Hepatocyte (in vitro differentiated cells): ENCODE results near the gene ANKRD11.

Experiments used
- EZH2 ChIP-seq: fragments of 200-600 bp; sonication (generic); IDR thresholded peaks from 2 replicates; pipeline ENCODE4 v1.6.1; 2016; ENCODE audit warnings: antibody characterized with exemption, mild to moderate bottlenecking, borderline replicate concordance
- TF ChIP-seq, protein P1 (sequence below): fragments of 200-600 bp; sonication (generic); IDR thresholded peaks from 2 replicates; pipeline ENCODE4 v1.5.1; 2016; ENCODE audit warnings: antibody characterized with exemption, mild to moderate bottlenecking; ENCODE audit not compliant: poor library complexity

DNA sequence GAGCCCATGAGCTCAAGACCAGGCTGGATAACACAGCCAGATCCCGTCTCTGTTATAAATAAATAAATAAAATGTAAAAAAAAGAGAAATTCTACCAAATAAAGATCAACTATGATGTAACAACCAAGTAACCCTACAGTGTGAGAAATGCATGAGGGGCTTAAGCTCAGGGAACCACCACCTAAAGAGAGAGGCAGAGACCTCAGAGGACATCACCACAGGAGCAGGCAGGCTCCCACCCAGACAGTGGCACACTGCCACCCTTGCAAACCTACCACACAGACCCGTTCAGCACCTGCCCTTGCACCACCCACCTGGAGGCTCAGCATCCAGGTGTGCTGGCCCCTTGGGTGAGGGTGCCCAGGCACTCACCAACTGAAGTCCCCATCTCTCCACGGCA is 45.6 kb downstream of the ANKRD11 start:
- TF ChIP-seq, protein P1, sequence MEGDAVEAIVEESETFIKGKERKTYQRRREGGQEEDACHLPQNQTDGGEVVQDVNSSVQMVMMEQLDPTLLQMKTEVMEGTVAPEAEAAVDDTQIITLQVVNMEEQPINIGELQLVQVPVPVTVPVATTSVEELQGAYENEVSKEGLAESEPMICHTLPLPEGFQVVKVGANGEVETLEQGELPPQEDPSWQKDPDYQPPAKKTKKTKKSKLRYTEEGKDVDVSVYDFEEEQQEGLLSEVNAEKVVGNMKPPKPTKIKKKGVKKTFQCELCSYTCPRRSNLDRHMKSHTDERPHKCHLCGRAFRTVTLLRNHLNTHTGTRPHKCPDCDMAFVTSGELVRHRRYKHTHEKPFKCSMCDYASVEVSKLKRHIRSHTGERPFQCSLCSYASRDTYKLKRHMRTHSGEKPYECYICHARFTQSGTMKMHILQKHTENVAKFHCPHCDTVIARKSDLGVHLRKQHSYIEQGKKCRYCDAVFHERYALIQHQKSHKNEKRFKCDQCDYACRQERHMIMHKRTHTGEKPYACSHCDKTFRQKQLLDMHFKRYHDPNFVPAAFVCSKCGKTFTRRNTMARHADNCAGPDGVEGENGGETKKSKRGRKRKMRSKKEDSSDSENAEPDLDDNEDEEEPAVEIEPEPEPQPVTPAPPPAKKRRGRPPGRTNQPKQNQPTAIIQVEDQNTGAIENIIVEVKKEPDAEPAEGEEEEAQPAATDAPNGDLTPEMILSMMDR, result no peak
- no peak for TF ChIP-seq EZH2
